OCI-LY7 (cell line): ENCODE results near the gene GOSR1. TPM values are rescaled to one million over a fixed set of nuclear protein-coding genes. Genes with fewer than 3 reads are reported as not detected.

Source experiments
- BruUV-seq: library from RNA; stranded (reverse); fragments of 400-500 nt; replicated peaks from 2 replicates; lab custom pipeline; 2021; lab: Mats Ljungman, UMichigan
- CTCF ChIA-PET: fragments of 300-600 bp; sonication (Branson Sonifier 250); formaldehyde crosslinking; loops from one replicate; lab custom pipeline; 2022; ENCODE audit warnings: antibody characterized with exemption; ENCODE audit not compliant: unreplicated experiment; lab: Charles Lee
- POLR2A ChIA-PET: fragments of 300-600 bp; sonication (Branson Sonifier 250); formaldehyde crosslinking; loops from one replicate; lab custom pipeline; 2022; ENCODE audit warnings: antibody characterized with exemption; lab: Charles Lee
- DNase-seq: peaks from one replicate; pipeline ENCODE4 v3.0.0-alpha.2; 2015; ENCODE audit warnings: low spot score
- H2AFZ ChIP-seq: fragments of 200-600 bp; sonication (generic), shearing (Covaris generic); 2 replicates; pipeline ENCODE4 v1.6.1; 2014; ENCODE audit warnings: mild to moderate bottlenecking, antibody characterized with exemption, low read length, moderate library complexity
- H3K27ac ChIP-seq: fragments of 200-600 bp; sonication (generic); 2 replicates; pipeline ENCODE4 v1.5.1; 2014; ENCODE audit warnings: mixed run types, low read depth, mild to moderate bottlenecking, moderate library complexity, low read length, inconsistent platforms; ENCODE audit not compliant: poor library complexity, severe bottlenecking
- H3K36me3 ChIP-seq: fragments of 200-600 bp; sonication (generic); 2 replicates; pipeline ENCODE4 v1.6.1; 2014; ENCODE audit warnings: mild to moderate bottlenecking, antibody characterized with exemption, low read length, moderate library complexity, mixed read lengths; ENCODE audit not compliant: insufficient read depth
- H3K4me1 ChIP-seq: fragments of 200-600 bp; sonication (generic); 2 replicates; pipeline ENCODE4 v1.5.1; 2014; ENCODE audit warnings: mild to moderate bottlenecking, low read length; ENCODE audit not compliant: insufficient read depth, poor library complexity, severe bottlenecking
- H3K4me2 ChIP-seq: fragments of 200-600 bp; sonication (generic); 2 replicates; pipeline ENCODE4 v1.6.1; 2014; ENCODE audit warnings: mild to moderate bottlenecking, low read length
- H3K4me3 ChIP-seq: fragments of 200-600 bp; sonication (generic); 2 replicates; pipeline ENCODE4 v1.5.1; 2014; ENCODE audit warnings: mild to moderate bottlenecking, low read depth, low read length; ENCODE audit not compliant: poor library complexity, severe bottlenecking
- H3K79me2 ChIP-seq: fragments of 200-600 bp; sonication (generic); 2 replicates; pipeline ENCODE4 v1.6.1; 2016; ENCODE audit warnings: low read depth, mild to moderate bottlenecking, low read length, moderate library complexity, mixed read lengths; ENCODE audit not compliant: insufficient read depth
- H3K9me2 ChIP-seq: fragments of 200-600 bp; sonication (generic); 2 replicates; pipeline ENCODE4 v1.6.1; 2016; ENCODE audit warnings: mild to moderate bottlenecking, low read length, mixed read lengths; ENCODE audit not compliant: insufficient read depth
- H3K9me3 ChIP-seq: fragments of 200-600 bp; sonication (generic); 2 replicates; pipeline ENCODE4 v1.6.1; 2014; ENCODE audit warnings: mild to moderate bottlenecking, mixed run types, low read length, mixed read lengths
- H4K20me1 ChIP-seq: fragments of 200-600 bp; sonication (generic); 2 replicates; pipeline ENCODE4 v1.6.1; 2014; ENCODE audit warnings: mild to moderate bottlenecking, antibody characterized with exemption, low read length, moderate library complexity, mixed read lengths; ENCODE audit not compliant: insufficient read depth
- CTCF ChIP-seq: fragments of 200-600 bp; sonication (generic); conservative IDR thresholded peaks from 2 replicates; pipeline ENCODE4 v1.5.1; 2014; ENCODE audit warnings: mild to moderate bottlenecking, antibody characterized with exemption, low read length, moderate library complexity, mixed read lengths
- EZH2phosphoT487 ChIP-seq: fragments of 200-600 bp; sonication (generic); IDR thresholded peaks from 2 replicates; pipeline ENCODE4 v1.6.1; 2018; ENCODE audit warnings: low read depth, borderline replicate concordance, mild to moderate bottlenecking, mixed run types, antibody characterized with exemption, low read length, moderate library complexity, mixed read lengths
- intact Hi-C: fragments of 100-400 bp; cut with micrococcal nuclease; formaldehyde crosslinking; loops from one replicate; pipeline ENCODE4 v1.10.0; 2022; ENCODE audit not compliant: unreplicated experiment
- total RNA-seq, 2 experiments: library from RNA; depleted of rRNA in 1 of 2; stranded (reverse); fragments of >200 nt in 1 of 2; shearing (Covaris generic) in 1 of 2; gene quantifications; 2 replicates each; pipeline ENCODE4 v1.2.3, GENCODE V29; 2014 to 2022

GOSR1 gene
- total RNA-seq, 2 experiments from 2014 or later, result 15.9 to 49.8 TPM

DNA sequence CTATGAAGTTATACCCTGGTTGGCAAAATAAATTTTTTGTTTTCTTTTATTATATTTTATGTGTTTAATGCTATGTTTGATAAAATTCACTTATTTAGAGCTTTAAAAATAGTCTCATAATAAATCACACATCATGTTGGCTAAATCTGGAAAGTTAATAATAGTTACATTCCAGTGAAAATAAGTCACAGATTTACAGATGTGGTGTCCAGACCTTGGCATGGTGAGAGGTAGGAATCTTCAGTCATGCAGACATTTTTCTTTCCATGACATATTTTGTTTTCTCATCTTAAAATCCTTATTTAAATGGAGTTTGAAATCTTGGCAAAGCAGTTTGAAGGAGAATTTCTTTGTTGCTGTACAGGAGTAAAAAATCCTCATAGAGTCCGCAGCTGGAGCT, 48.1 kb upstream of the GOSR1 start:
- POLR2A ChIA-PET, result interaction anchor here (0.7 kb wide), 1 partner anchor 10 kb away, joined by 4 read pairs; no protein-coding TSS in a partner anchor
- CTCF ChIA-PET, result no interaction called here
- intact Hi-C loops, result no loop called here

GRCh38 chr17:30433514-30433913, 43.7 kb upstream of the GOSR1 start:
- H3K27ac ChIP-seq, result no peak overlapping the region
- TF ChIP-seq EZH2phosphoT487 (no peak), CTCF (no peak)
- intact Hi-C loops, result no loop called here
- no peak overlapping the region for H3K4me3 ChIP-seq
- no peak overlapping the region for H3K4me2 ChIP-seq
- no peak for DNase-seq
- no peaks in the 10 kb centered on the region for H3K9me3 ChIP-seq
- ChIA-PET CTCF (no interaction called here), POLR2A (no interaction called here)
- H3K9me2 ChIP-seq, result no peaks in the 10 kb centered on the region
- no peak overlapping the region for H2AFZ ChIP-seq
- no peaks in the 10 kb centered on the region for H3K4me1 ChIP-seq
- BruUV-seq, result no TSS peak
- no peaks in the 10 kb centered on the region for H3K79me2 ChIP-seq
- H4K20me1 ChIP-seq, result no peaks in the 10 kb centered on the region
- peaks cover 12% of the 10 kb centered on the region; the same call in 1 of the 2 replicates for H3K36me3 ChIP-seq

More for the DNA sequence above, 48.1 kb upstream of the GOSR1 start:
- H2AFZ ChIP-seq, result no peak overlapping the region
- H3K79me2 ChIP-seq, result no peaks in the 10 kb centered on the region
- no TSS peak for BruUV-seq
- no peak overlapping the region for H3K4me3 ChIP-seq
- H3K27ac ChIP-seq, result no peak overlapping the region
- H3K4me2 ChIP-seq, result no peak overlapping the region
- DNase-seq, result no peak
- H3K9me3 ChIP-seq, result no peaks in the 10 kb centered on the region
- peaks cover 12% of the 10 kb centered on the region for H3K36me3 ChIP-seq
- H4K20me1 ChIP-seq, result no peaks in the 10 kb centered on the region
- no peaks in the 10 kb centered on the region for H3K4me1 ChIP-seq
- no peak for TF ChIP-seq EZH2phosphoT487
- no peak for TF ChIP-seq CTCF
- no peaks in the 10 kb centered on the region for H3K9me2 ChIP-seq

DNA sequence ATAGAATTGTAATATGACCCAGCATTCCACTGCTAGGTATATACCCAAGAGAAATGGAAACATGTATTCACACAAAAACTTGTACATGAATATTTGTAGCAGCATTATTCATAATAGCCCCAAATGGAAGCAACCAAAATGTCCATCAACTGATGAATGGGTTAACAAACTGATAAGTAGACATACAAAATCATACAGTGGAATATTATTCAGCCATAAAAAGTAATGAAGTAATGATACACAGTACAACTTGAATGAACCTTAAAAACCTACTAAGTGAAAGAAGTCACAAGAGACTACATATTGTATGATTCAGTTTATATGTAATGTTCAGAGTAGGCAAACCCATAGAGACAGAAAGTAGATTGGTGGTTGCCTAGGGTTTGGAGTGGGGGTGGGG, 40.5 kb upstream of the GOSR1 start:
- Histone ChIP-seq H3K9me3 (no peaks in the 10 kb centered on the region), H3K79me2 (no peaks in the 10 kb centered on the region), H3K4me3 (no peak overlapping the region), H3K36me3 (peaks cover 12% of the 10 kb centered on the region; the same call in 1 of the 2 replicates), H2AFZ (no peak overlapping the region), H3K27ac (no peak overlapping the region), H3K4me2 (no peak overlapping the region), H4K20me1 (no peaks in the 10 kb centered on the region), H3K4me1 (no peaks in the 10 kb centered on the region), H3K9me2 (no peaks in the 10 kb centered on the region)
- TF ChIP-seq CTCF (no peak), EZH2phosphoT487 (no peak)
- intact Hi-C loops, result no loop called here
- CTCF ChIA-PET, result no interaction called here
- no TSS peak for BruUV-seq
- POLR2A ChIA-PET, result no interaction called here
- DNase-seq, result no peak
